K562 (cell line): ENCODE results near the gene SOX18. TPM values are rescaled to one million over a fixed set of nuclear protein-coding genes. Genes with fewer than 3 reads are reported as not detected.

Source experiments
- CAMTA2 ChIP-seq: fragments of 250-450 bp; sonication (Bioruptor Pico); conservative IDR thresholded peaks from 2 replicates; pipeline ENCODE4 v1.5.1; 2022
- MAX ChIP-seq: sonication (generic); formaldehyde crosslinking; IDR thresholded peaks from 2 replicates; pipeline ENCODE4 v1.9.0; 2022; ENCODE audit warnings: mild to moderate bottlenecking, missing genetic modification reagents
- MEF2D ChIP-seq: conservative IDR thresholded peaks from 2 replicates; pipeline ENCODE4 v1.6.1; 2016; ENCODE audit warnings: low read depth, missing genetic modification characterization, missing compliant biosample characterization
- MYBL2 ChIP-seq, 2 experiments: fragments of 450-650 bp in 1 of 2; sonication (generic) in 1 of 2; formaldehyde crosslinking in 1 of 2; IDR thresholded peaks; 2 replicates each; pipeline versions ENCODE4 v1.6.1 to v1.8.1; 2017 to 2022; ENCODE audit warnings: borderline replicate concordance in 1 of 2, inconsistent platforms in 1 of 2, low read depth in 1 of 2, mild to moderate bottlenecking in 1 of 2, missing genetic modification reagents in 1 of 2, moderate library complexity in 1 of 2
- RBM34 ChIP-seq: fragments of 200-400 bp; formaldehyde crosslinking; IDR thresholded peaks from 2 replicates; pipeline ENCODE4 v1.6.1; 2018; ENCODE audit warnings: low read length, borderline replicate concordance; ENCODE audit not compliant: insufficient read depth
- SREBF2 ChIP-seq: sonication (generic); formaldehyde crosslinking; IDR thresholded peaks from 2 replicates; pipeline ENCODE4 v1.4.0; 2020; ENCODE audit warnings: mild to moderate bottlenecking, missing genetic modification reagents
- TAF1 ChIP-seq: IDR thresholded peaks from 2 replicates; pipeline ENCODE4 v1.6.1; 2011; ENCODE audit warnings: mild to moderate bottlenecking, low read length, moderate library complexity; ENCODE audit not compliant: insufficient read depth, control insufficient read depth, severe bottlenecking; ENCODE audit errors: extremely low read depth
- TGIF2 ChIP-seq: sonication (generic); formaldehyde crosslinking; IDR thresholded peaks from 2 replicates; pipeline ENCODE4 v1.8.1; 2022; ENCODE audit warnings: mild to moderate bottlenecking, missing genetic modification reagents, moderate library complexity
- XRCC5 ChIP-seq: fragments of 200-400 bp; formaldehyde crosslinking; IDR thresholded peaks from 2 replicates; pipeline ENCODE4 v1.6.1; 2017; ENCODE audit warnings: low read depth, mild to moderate bottlenecking, low read length
- ZNF3 ChIP-seq: fragments of 250-450 bp; sonication (Bioruptor Pico); IDR thresholded peaks from 2 replicates; pipeline ENCODE4 v1.5.0; 2021; ENCODE audit warnings: mild to moderate bottlenecking, moderate library complexity
- ZNF551 ChIP-seq: fragments of 250-450 bp; sonication (Bioruptor Pico); IDR thresholded peaks from 2 replicates; pipeline ENCODE4 v1.5.0; 2021; ENCODE audit warnings: mild to moderate bottlenecking, moderate library complexity
- ZNF584 ChIP-seq: fragments of 200-800 bp; sonication (Bioruptor generic); IDR thresholded peaks from 2 replicates; pipeline ENCODE4 v1.6.1; 2016; ENCODE audit warnings: low read depth, mild to moderate bottlenecking, missing genetic modification characterization, missing compliant biosample characterization
- polyA plus RNA-seq, 8 experiments: library from polyadenylated mRNA; depleted of rRNA in 4 of 8; stranded (reverse) in 5 of 8; unstranded in 3 of 8; fragments of >200 nt; fragmentation: Nextera tagmentation in 2 of 8; fragmentation: Illumina TruSeq in 1 of 8; extraction: Ambion mirVana in 2 of 8; extraction: Trizol in 1 of 8; gene quantifications; 2 replicates each; pipeline versions ENCODE4 v1.2.1 to v1.2.3, GENCODE V29; 2011 to 2014; ENCODE audit warnings: inconsistent platforms in 1 of 8, missing spikeins in 1 of 8
- total RNA-seq, 7 experiments: library from RNA; depleted of rRNA in 6 of 7; stranded (reverse); fragments of >200 nt in 6 of 7; fragmentation: Illumina TruSeq in 2 of 7; extraction: Trizol in 2 of 7; gene quantifications; 2 replicates each; pipeline versions ENCODE4 v1.2.1 to v1.2.3, GENCODE V29; 2011 to 2021; ENCODE audit warnings: low replicate concordance in 1 of 7
- TF ChIP-seq, protein P1 (sequence below), 2 experiments: fragments of 450-650 bp; formaldehyde crosslinking in 1 of 2; IDR thresholded peaks; 2 replicates each; pipeline versions ENCODE4 v1.4.0 to v1.6.1; 2014 to 2020; ENCODE audit warnings: mild to moderate bottlenecking in 2 of 2, borderline replicate concordance in 1 of 2, low read depth in 1 of 2
- TF ChIP-seq, protein P2 (sequence below), 2 experiments: IDR thresholded peaks; 2 replicates each; pipeline ENCODE4 v1.6.1; 2012; ENCODE audit warnings: improper control_type of control experiment in 2 of 2, low read depth in 2 of 2, low read length in 2 of 2, borderline replicate concordance in 1 of 2

The SOX18 gene
- total and polyA plus RNA-seq, 9 of the 15 experiments (the other 6 are each of a cell fraction or from before 2014, with no cell fraction given), result 0.15 to 19.8 (median 0.33) TPM

DNA sequence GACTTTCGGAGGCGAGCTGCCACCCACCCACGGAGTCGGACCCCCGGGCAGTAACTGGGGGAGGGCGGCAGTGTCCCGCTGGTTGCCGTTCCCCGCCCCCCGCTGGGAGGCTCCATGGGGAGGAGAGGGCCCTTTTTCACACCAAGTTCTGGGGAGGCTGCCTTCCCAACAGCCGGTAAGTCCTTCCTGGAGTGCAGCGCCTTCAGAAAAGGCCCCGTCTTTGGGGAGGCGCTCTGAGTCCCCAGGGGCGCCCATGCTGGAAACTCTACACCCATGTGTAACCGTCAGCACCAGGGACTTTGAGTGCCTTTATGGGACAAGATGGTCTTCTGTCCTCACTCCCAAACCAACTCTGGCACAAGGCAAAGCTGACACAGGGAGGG lies 430 bp upstream of the SOX18 start (continued):
- TF ChIP-seq, protein P1, sequence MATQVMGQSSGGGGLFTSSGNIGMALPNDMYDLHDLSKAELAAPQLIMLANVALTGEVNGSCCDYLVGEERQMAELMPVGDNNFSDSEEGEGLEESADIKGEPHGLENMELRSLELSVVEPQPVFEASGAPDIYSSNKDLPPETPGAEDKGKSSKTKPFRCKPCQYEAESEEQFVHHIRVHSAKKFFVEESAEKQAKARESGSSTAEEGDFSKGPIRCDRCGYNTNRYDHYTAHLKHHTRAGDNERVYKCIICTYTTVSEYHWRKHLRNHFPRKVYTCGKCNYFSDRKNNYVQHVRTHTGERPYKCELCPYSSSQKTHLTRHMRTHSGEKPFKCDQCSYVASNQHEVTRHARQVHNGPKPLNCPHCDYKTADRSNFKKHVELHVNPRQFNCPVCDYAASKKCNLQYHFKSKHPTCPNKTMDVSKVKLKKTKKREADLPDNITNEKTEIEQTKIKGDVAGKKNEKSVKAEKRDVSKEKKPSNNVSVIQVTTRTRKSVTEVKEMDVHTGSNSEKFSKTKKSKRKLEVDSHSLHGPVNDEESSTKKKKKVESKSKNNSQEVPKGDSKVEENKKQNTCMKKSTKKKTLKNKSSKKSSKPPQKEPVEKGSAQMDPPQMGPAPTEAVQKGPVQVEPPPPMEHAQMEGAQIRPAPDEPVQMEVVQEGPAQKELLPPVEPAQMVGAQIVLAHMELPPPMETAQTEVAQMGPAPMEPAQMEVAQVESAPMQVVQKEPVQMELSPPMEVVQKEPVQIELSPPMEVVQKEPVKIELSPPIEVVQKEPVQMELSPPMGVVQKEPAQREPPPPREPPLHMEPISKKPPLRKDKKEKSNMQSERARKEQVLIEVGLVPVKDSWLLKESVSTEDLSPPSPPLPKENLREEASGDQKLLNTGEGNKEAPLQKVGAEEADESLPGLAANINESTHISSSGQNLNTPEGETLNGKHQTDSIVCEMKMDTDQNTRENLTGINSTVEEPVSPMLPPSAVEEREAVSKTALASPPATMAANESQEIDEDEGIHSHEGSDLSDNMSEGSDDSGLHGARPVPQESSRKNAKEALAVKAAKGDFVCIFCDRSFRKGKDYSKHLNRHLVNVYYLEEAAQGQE (IDR thresholded peaks at IDR 0.05; ENCODE audit: borderline replicate concordance), result no peak
- TF ChIP-seq, protein P1 (CRISPR knock-in tag; IDR thresholded peaks at IDR 0.05; ENCODE audit: low read depth), result no peak
- no peak for TF ChIP-seq RBM34
- no peak for TF ChIP-seq MYBL2 (IDR thresholded peaks at IDR 0.05; ENCODE audit: low read depth)
- TF ChIP-seq MYBL2 (CRISPR knock-in tag; IDR thresholded peaks at IDR 0.05; ENCODE audit: borderline replicate concordance), result no peak
- TF ChIP-seq ZNF584 (CRISPR knock-in tag), result no peak
- no peak for TF ChIP-seq CAMTA2 (CRISPR knock-in tag)
- no peak for TF ChIP-seq TAF1
- TF ChIP-seq TGIF2 (CRISPR knock-in tag), result no peak
- TF ChIP-seq XRCC5, result 0 out of 2 replicates have a peak, but pooled peaks have one; percentile 35
- no peak for TF ChIP-seq ZNF3 (CRISPR knock-in tag)
- TF ChIP-seq, protein P2, sequence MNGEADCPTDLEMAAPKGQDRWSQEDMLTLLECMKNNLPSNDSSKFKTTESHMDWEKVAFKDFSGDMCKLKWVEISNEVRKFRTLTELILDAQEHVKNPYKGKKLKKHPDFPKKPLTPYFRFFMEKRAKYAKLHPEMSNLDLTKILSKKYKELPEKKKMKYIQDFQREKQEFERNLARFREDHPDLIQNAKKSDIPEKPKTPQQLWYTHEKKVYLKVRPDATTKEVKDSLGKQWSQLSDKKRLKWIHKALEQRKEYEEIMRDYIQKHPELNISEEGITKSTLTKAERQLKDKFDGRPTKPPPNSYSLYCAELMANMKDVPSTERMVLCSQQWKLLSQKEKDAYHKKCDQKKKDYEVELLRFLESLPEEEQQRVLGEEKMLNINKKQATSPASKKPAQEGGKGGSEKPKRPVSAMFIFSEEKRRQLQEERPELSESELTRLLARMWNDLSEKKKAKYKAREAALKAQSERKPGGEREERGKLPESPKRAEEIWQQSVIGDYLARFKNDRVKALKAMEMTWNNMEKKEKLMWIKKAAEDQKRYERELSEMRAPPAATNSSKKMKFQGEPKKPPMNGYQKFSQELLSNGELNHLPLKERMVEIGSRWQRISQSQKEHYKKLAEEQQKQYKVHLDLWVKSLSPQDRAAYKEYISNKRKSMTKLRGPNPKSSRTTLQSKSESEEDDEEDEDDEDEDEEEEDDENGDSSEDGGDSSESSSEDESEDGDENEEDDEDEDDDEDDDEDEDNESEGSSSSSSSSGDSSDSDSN (IDR thresholded peaks at IDR 0.05; ENCODE audit: borderline replicate concordance in 1 of 2, low read depth in 2 of 2, low read length in 2 of 2), result 0 out of 4 replicates have a peak, but pooled peaks of 1 of the 2 experiments have one; percentile 21
- no peak for TF ChIP-seq MEF2D
- no peak for TF ChIP-seq ZNF551 (CRISPR knock-in tag)
- TF ChIP-seq SREBF2 (CRISPR knock-in tag), result no peak
- 0 out of 2 replicates have a peak, but pooled peaks have one; percentile 17 for TF ChIP-seq MAX (CRISPR knock-in tag)
